ENCODE measurements around the gene PRR15.

- TF ChIP-seq, protein P1, sequence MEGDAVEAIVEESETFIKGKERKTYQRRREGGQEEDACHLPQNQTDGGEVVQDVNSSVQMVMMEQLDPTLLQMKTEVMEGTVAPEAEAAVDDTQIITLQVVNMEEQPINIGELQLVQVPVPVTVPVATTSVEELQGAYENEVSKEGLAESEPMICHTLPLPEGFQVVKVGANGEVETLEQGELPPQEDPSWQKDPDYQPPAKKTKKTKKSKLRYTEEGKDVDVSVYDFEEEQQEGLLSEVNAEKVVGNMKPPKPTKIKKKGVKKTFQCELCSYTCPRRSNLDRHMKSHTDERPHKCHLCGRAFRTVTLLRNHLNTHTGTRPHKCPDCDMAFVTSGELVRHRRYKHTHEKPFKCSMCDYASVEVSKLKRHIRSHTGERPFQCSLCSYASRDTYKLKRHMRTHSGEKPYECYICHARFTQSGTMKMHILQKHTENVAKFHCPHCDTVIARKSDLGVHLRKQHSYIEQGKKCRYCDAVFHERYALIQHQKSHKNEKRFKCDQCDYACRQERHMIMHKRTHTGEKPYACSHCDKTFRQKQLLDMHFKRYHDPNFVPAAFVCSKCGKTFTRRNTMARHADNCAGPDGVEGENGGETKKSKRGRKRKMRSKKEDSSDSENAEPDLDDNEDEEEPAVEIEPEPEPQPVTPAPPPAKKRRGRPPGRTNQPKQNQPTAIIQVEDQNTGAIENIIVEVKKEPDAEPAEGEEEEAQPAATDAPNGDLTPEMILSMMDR (IDR thresholded peaks at IDR 0.05), result no peak
- no peak for TF ChIP-seq POLR2AphosphoS5 (IDR thresholded peaks at IDR 0.05)
Measured at GRCh38 chr7:29561271-29561670, 2.4 kb upstream of the PRR15 start.

All from breast epithelium (tissue), 3 donors.